GM18499 (cell line): ENCODE data around the gene SYT7.

Experiments used
- ATAC-seq: cut with Tn5 transposase; IDR thresholded peaks from one replicate; pipeline ENCODE4 v1.9.1; 2021; ENCODE audit warnings: moderate number of reproducible peaks; ENCODE audit not compliant: insufficient read depth, unreplicated experiment

Gene SYT7

GRCh38 chr11:61503135-61503770 is 77.6 kb downstream of the SYT7 start:
- no peak for ATAC-seq

GRCh38 chr11:61502522-61502921 is 78.4 kb downstream of the SYT7 start:
- no peak for ATAC-seq

GRCh38 chr11:61499816-61500491 is 80.9 kb downstream of the SYT7 start:
- ATAC-seq: no peak

GRCh38 chr11:61498767-61499341 is 82.0 kb downstream of the SYT7 start:
- no peak for ATAC-seq

GRCh38 chr11:61497876-61498275 is 83.0 kb downstream of the SYT7 start:
- no peak for ATAC-seq

GRCh38 chr11:61497473-61497872 is 83.4 kb downstream of the SYT7 start:
- ATAC-seq: no peak

- ATAC-seq: no peak
Observed at GRCh38 chr11:61496602-61497400, 84.1 kb downstream of the SYT7 start.

- no peak for ATAC-seq
Observed at GRCh38 chr11:61495801-61496601, 84.9 kb downstream of the SYT7 start.

GRCh38 chr11:61494381-61494961 is 86.4 kb downstream of the SYT7 start:
- ATAC-seq: no peak

- ATAC-seq: no peak
Observed at GRCh38 chr11:61491736-61492395, 89.0 kb downstream of the SYT7 start.

- ATAC-seq: no peak
Observed at GRCh38 chr11:61489833-61490721, 90.8 kb downstream of the SYT7 start.

GRCh38 chr11:61488651-61489291 is 92.1 kb downstream of the SYT7 start:
- ATAC-seq: no peak

GRCh38 chr11:61487342-61488025 is 93.4 kb downstream of the SYT7 start:
- no peak for ATAC-seq

GRCh38 chr11:61486779-61487178 is 94.1 kb downstream of the SYT7 start:
- ATAC-seq: no peak

- ATAC-seq: no peak
Observed at GRCh38 chr11:61486011-61486620, 94.8 kb downstream of the SYT7 start.

GRCh38 chr11:61485080-61485479 is 95.8 kb downstream of the SYT7 start:
- ATAC-seq: no peak

GRCh38 chr11:61484541-61484940 is 96.3 kb downstream of the SYT7 start:
- no peak for ATAC-seq
